HUES64 (cell line): ENCODE data around the gene SLC23A1.
"Not testable (repeated sequence)": the region's sequence is repeated elsewhere in the genome, so short reads cannot be mapped to it uniquely, and the experiment has no call there.

Experiments used
- H3K27ac ChIP-seq: 2 replicates; pipeline ENCODE4 v1.7.0; 2013; ENCODE audit warnings: low read depth, low read length, inconsistent platforms
- H3K27me3 ChIP-seq: 2 replicates; pipeline ENCODE4 v1.6.1; 2013; ENCODE audit warnings: mild to moderate bottlenecking, low read length; ENCODE audit not compliant: insufficient read depth
- H3K36me3 ChIP-seq: 2 replicates; pipeline ENCODE4 v1.6.1; 2013; ENCODE audit warnings: mild to moderate bottlenecking, low read length; ENCODE audit not compliant: insufficient read depth
- H3K4me1 ChIP-seq: 2 replicates; pipeline ENCODE4 v1.6.1; 2013; ENCODE audit warnings: mild to moderate bottlenecking, low read length, moderate library complexity; ENCODE audit not compliant: insufficient read depth
- H3K4me3 ChIP-seq: 2 replicates; pipeline ENCODE4 v1.5.1; 2013; ENCODE audit warnings: mild to moderate bottlenecking, low read length, moderate library complexity
- H3K9ac ChIP-seq: 2 replicates; pipeline ENCODE4 v1.6.1; 2013; ENCODE audit warnings: mild to moderate bottlenecking, low read depth, low read length
- H3K9me3 ChIP-seq: 2 replicates; pipeline ENCODE4 v1.6.1; 2013; ENCODE audit warnings: low read depth, low read length; ENCODE audit not compliant: insufficient read depth
- WGBS: fragments of 150-250, 120-280 bp; methylation state at CpG from one replicate; pipeline ENCODE4 v1.1.7; 2013; ENCODE audit warnings: missing lambda C conversion rate; 5-methylcytosine and 5-hydroxymethylcytosine counted together

The SLC23A1 gene

DNA sequence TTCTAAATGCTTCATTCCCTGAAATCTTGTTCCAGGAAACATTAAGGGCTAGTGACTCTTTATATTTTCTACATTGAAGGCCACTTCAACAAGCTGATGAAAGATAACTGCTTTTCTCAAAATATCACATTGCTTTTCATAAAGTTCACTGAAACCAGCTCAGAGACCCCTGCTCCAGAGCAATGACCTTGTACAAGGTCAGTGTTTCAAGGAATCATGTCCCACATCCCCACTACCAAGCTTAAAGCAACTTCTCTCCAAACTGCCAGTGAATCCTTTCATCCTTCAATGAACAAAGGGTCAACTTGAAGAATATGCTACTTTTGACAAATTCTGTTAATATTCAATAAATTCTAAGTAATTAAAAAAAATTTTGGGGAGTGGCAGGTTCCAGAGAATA is 32.8 kb upstream of the SLC23A1 start:
- no peak overlapping the region for H3K9ac ChIP-seq
- no peaks in the 10 kb centered on the region for H3K9me3 ChIP-seq
- H3K4me3 ChIP-seq, result no peak overlapping the region
- peaks cover 11% of the 10 kb centered on the region; the same call in 1 of the 2 replicates for H3K4me1 ChIP-seq
- no peaks in the 10 kb centered on the region; the same call in 1 of the 2 replicates for H3K27me3 ChIP-seq
- H3K27ac ChIP-seq, result no peak overlapping the region
- H3K36me3 ChIP-seq, result peaks cover 72% of the 10 kb centered on the region

DNA sequence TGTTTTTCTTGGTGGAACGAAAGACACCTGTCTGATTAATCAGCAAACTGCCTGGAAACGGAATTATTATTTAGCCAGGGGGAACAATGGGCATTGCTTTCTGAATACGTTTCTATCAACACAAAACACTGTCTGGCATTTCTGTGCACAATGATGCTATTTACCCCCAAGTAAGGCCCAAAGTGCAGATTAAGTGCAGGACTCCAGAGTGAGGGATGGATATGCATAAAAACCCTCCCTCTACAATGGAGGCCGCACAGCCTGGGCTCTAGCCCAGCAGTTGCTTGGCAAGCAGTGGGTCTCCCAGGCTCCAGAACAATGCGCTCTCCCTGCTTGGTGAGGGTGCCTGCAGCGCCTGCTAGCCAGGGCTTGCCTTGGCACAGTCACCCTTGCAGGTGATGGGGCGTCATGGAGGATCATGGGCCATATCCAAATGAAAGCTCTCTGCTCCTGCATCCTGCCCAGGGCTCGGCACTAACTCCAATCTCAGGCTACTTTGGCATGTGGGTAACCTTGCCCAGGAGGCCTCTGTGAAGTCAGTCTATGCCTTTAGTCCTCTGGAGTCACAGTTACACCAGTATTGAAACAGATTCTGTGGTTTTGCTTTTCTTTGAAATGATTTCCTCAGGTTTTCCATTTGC is 32.2 kb upstream of the SLC23A1 start:
- Histone ChIP-seq H3K36me3 (peaks cover 67% of the 10 kb centered on the region), H3K27me3 (no peaks in the 10 kb centered on the region), H3K4me1 (peaks cover 10% of the 10 kb centered on the region; the same call in 1 of the 2 replicates), H3K9me3 (no peaks in the 10 kb centered on the region), H3K27ac (no peak overlapping the region), H3K9ac (no peak overlapping the region; the same call in 1 of the 2 replicates), H3K4me3 (no peak overlapping the region)
- WGBS, result 94% methylated on average over 8 of the region's 8 CpGs

DNA sequence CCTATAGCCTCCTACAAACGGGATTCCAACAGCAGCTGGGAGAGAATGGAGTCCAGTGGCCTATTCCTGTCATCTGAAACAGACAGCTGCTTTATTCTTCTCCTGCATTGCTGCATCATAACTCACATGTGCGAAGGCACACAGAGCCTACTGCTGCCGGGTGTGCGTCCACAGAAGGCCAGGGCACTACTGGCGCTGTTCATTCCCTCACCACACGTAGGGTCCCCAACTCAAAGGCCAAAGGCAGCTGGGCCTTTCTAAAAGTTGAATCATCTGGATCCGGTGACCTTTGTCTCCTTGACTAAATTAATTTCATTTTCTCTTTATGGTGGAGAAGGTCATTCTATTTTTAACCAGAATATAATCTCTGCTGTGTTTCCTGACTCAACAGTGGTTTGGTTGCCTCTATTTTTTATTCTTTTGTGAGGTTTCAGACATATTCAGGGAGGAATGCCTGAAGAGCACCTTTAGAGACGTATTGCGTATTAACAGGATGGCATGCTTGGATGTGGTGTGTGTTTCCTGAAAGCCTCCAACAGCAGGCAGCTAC is 31.6 kb upstream of the SLC23A1 start:
- Histone ChIP-seq H3K9me3 (no peaks in the 10 kb centered on the region), H3K9ac (no peak overlapping the region), H3K36me3 (peaks cover 60% of the 10 kb centered on the region), H3K4me1 (peaks cover 3% of the 10 kb centered on the region; the same call in 1 of the 2 replicates), H3K4me3 (no peak overlapping the region), H3K27me3 (no peaks in the 10 kb centered on the region), H3K27ac (no peak overlapping the region)
- 96% methylated on average over 9 of the region's 9 CpGs for WGBS

DNA sequence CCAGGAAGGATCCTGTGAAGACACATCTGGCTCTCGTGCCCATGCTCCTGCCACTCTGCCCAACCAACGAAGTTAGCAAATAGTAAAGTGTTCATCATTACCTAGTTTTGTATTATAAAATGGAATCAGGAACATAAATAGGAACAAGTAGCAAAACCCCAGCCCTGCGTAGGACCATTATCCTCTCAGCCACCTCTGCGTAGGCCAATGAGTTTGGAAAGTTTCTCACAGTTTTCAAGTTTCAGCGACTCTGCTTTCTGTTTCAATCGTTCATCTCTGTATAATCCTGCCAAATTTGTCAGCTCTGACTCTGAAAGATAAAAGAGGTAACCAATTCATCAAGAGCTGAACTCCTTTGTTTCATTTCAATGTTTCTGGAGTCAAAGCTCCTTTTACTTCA is 30.9 kb upstream of the SLC23A1 start:
- no peak overlapping the region for H3K27ac ChIP-seq
- WGBS, result 91% methylated on average over 6 of the region's 6 CpGs
- no peak overlapping the region for H3K4me3 ChIP-seq
- no peak overlapping the region for H3K9ac ChIP-seq
- H3K9me3 ChIP-seq, result no peaks in the 10 kb centered on the region
- no peaks in the 10 kb centered on the region; the same call in 1 of the 2 replicates for H3K4me1 ChIP-seq
- peaks cover 54% of the 10 kb centered on the region for H3K36me3 ChIP-seq
- H3K27me3 ChIP-seq, result no peaks in the 10 kb centered on the region

DNA sequence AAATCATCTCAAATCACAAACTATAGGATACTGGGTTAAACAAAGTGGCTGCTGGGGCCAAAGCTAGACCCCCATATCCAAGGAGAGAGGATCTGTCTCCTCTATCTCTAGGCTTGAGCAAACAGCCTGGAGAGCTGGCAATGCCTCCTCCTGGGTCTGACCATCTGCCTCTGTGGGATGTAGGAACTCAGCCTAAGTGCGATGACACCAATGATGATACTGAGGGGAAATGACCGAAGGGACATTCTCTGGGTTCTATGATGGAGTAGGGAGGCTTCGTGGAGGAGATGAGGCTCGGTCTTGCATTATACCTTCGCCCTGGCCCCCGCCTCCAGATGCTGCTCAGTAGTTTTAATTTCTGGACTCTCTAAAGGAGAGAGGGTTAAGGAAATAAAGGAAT is 30.1 kb upstream of the SLC23A1 start:
- H3K9me3 ChIP-seq, result no peaks in the 10 kb centered on the region
- no peak overlapping the region for H3K27ac ChIP-seq
- no peak overlapping the region for H3K9ac ChIP-seq
- no peak overlapping the region for H3K4me3 ChIP-seq
- H3K4me1 ChIP-seq, result no peaks in the 10 kb centered on the region
- no peaks in the 10 kb centered on the region for H3K27me3 ChIP-seq
- H3K36me3 ChIP-seq, result peaks cover 47% of the 10 kb centered on the region
- 95% methylated on average over 6 of the region's 6 CpGs for WGBS

DNA sequence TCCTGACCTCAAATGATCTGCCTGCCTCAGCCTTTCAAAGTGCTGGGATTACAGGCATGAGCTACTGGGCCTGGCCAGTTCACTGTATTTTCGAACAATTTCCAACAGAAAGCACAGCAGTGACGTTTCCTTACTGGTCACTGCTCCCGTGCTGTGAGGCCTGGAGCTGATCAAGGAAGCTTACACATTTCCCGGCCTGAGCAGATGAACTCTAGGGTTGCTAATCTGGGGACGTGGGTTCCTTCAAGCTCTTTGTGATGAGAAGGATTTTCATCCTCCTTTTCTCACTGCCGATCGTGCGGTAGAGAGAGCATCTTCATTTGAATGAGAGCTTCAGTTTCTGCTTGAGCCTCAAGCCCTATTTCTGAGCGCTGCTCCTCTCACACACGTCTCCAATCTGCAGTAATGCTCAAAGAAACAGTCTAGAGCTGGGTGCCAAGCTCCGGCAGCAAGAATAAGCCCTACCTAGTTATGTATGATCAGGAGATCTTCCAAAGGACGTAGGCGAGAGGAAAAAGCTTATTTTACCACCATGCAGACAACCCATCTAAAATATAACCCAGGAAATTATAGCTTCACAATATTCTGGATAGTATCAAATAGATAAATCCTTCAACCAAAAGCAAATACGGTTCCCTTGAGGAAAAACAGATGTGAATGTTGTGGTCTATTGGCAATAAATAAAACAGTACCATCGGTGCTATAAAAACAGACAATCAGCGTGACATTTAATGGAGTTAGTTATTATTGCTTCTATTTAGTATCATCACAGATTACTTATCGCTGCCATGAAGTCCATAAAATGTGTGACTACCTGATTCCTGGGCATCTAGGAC is 28.1 kb upstream of the SLC23A1 start:
- no peaks in the 10 kb centered on the region for H3K9me3 ChIP-seq
- 92% methylated on average over 16 of the region's 17 CpGs for WGBS
- no peak overlapping the region for H3K27ac ChIP-seq
- H3K27me3 ChIP-seq, result no peaks in the 10 kb centered on the region
- no peak overlapping the region for H3K4me3 ChIP-seq
- H3K9ac ChIP-seq, result no peak overlapping the region
- no peaks in the 10 kb centered on the region for H3K4me1 ChIP-seq
- peaks cover 35% of the 10 kb centered on the region for H3K36me3 ChIP-seq

DNA sequence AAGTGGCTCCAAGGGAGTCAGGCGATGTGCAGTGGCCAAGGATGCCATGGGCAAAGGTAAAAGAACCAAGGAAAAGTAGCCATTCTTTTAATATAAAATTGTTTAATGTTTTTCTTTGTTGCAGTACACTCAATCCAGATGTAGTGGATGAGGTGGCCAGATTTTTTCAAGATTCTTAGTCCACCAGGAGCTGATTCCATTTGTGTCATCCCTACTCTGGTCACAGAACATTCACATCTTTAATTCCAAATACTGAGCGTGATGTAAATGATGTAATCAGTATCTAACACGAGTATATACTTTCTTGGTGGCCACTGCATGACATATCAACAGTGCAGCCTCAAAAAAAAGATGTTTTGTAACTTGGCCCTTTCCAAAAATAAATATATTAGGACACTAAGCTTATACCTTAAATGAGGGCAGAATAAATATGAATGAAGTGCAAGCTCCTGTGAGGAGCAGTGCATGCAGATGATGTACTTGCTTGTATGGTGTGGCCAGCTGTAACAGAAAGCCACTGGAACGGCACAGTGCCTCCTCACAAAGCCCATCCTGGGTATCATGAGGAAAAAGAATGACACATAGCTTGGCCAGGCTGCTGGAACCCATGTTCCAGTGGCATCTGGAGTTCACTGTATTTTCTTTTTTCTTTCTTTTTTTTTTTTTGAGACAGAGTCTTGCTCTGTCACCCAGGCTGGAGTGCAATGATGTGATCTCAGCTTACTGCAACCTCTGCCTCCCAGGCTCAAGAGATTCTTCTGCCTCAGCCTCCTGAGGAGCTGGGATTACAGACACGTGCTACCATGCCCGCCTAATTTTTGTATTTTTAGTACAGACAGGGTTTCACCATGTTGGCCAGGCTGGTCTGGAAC is 27.3 kb upstream of the SLC23A1 start:
- peaks cover 31% of the 10 kb centered on the region for H3K36me3 ChIP-seq
- no peak overlapping the region for H3K27ac ChIP-seq
- no peaks in the 10 kb centered on the region for H3K9me3 ChIP-seq
- H3K4me1 ChIP-seq, result no peaks in the 10 kb centered on the region
- 79% methylated on average over 6 of the region's 6 CpGs for WGBS
- no peak overlapping the region for H3K9ac ChIP-seq
- no peaks in the 10 kb centered on the region for H3K27me3 ChIP-seq
- no peak overlapping the region for H3K4me3 ChIP-seq

DNA sequence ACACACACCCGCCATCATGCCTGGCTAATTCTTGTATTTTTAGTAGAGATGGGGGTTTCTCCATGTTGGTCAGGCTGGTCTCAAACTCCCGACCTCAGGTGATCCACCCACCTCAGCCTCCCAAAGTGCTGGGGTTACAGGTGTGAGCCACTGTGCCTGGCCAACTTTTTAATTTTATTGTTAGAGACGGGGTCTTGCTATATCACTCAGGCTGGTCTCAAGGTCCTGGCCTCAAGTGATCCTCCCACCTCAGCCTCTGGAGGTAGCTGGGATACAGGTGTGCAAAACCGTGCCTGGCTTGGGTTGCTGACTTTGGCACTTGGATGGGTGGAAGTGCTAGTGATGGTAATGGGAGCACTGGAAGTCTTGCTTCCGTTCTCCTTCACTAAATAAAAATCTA is 26.0 kb upstream of the SLC23A1 start:
- 98% methylated on average over 4 of the region's 5 CpGs for WGBS
- H3K27me3 ChIP-seq, H3K4me3 ChIP-seq, H3K9me3 ChIP-seq, H3K9ac ChIP-seq, H3K4me1 ChIP-seq, H3K27ac ChIP-seq: not testable (repeated sequence)
- peaks cover 21% of the 10 kb centered on the region for H3K36me3 ChIP-seq

DNA sequence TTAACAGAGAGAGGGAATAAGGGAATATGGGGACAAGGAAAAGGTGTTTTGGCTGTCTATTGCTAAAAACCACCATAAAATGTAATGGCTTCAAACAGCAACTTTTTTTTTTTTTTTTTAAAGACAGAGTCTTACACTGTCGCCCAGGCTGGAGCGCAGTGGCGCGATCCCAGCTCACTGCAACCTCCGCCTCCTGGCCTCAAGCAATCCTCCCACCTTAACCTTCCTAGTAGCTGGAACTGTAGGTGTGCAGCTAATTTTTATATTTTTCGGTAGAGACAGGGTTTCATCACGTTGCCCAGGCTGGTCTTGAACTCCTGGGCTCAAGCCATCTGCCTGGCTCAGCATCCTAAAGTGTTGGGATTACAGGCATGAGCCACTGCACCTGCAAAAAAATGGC is 25.1 kb upstream of the SLC23A1 start:
- Histone ChIP-seq H3K9me3 (no peaks in the 10 kb centered on the region), H3K4me3 (no peak overlapping the region), H3K36me3 (peaks cover 13% of the 10 kb centered on the region; the same call in 1 of the 2 replicates), H3K27me3 (no peaks in the 10 kb centered on the region), H3K9ac (no peak overlapping the region), H3K4me1 (peaks cover 10% of the 10 kb centered on the region), H3K27ac (no peak overlapping the region)
- 95% methylated on average over 6 of the region's 7 CpGs for WGBS

DNA sequence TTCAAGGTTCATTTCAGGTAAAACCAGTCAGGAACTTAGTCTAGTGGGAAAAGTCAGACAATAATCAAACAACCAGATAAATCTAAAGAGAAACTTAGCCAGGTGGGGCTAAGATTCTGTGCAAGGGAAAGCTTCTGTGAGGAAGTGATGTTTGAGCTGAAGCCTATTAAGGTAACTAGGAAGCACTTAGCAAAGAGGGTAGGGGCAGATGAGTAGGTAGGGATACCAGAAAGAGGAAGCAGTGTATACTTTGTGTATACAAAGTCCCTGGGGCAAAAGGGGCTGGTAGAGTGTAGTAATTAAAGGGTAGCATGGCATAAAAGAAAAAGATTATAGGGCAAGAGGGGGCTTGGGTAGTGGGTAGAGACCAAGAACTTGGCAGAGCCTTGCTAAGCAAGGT is 24.4 kb upstream of the SLC23A1 start:
- no peak overlapping the region for H3K4me3 ChIP-seq
- H3K27ac ChIP-seq, result no peak overlapping the region
- H3K36me3 ChIP-seq, result peaks cover 9% of the 10 kb centered on the region; the same call in 1 of the 2 replicates
- no peaks in the 10 kb centered on the region for H3K9me3 ChIP-seq
- H3K9ac ChIP-seq, result no peak overlapping the region
- H3K27me3 ChIP-seq, result no peaks in the 10 kb centered on the region
- peaks cover 11% of the 10 kb centered on the region for H3K4me1 ChIP-seq

DNA sequence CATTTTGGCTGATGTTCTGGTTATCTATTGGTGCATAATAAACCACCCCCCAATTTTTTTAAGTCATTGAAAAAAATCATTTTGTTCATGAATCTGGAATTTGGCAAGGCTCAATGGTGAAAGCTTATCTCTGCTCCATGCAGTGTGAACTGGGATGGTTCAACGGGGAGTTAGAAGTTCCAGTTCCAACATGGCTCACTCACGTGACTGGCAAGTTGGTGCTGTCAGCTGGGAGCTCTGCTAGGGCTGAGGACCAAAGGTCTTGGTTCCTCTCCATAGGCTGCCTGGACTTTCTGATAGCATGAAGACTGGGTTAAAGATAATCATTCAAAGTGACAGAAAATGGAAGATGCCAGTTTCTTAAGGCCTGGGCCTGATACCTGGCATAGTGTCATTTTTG is 23.9 kb upstream of the SLC23A1 start:
- H3K4me1 ChIP-seq, result peaks cover 11% of the 10 kb centered on the region
- 93% methylated on average over 2 of the region's 2 CpGs for WGBS
- no peak overlapping the region for H3K4me3 ChIP-seq
- H3K27me3 ChIP-seq, result no peaks in the 10 kb centered on the region
- H3K36me3 ChIP-seq, result peaks cover 8% of the 10 kb centered on the region; the same call in 1 of the 2 replicates
- H3K9me3 ChIP-seq, result no peaks in the 10 kb centered on the region
- H3K27ac ChIP-seq, result no peak overlapping the region
- no peak overlapping the region for H3K9ac ChIP-seq
